GM18505 (cell line): ENCODE results near the gene ZFP92.
"Not testable (repeated sequence)": the region's sequence is repeated elsewhere in the genome, so short reads cannot be mapped to it uniquely, and the experiment has no call there.

ENCODE experiments used
- ATAC-seq: cut with Tn5 transposase; IDR thresholded peaks from one replicate; pipeline ENCODE4 v1.9.1; 2021; ENCODE audit not compliant: unreplicated experiment
- POLR2A ChIP-seq: IDR thresholded peaks from 4 replicates; pipeline ENCODE4 v1.6.1; 2011; ENCODE audit warnings: borderline replicate concordance; ENCODE audit not compliant: insufficient read depth, insufficient read length; ENCODE audit errors: extremely low read depth

Gene ZFP92

DNA sequence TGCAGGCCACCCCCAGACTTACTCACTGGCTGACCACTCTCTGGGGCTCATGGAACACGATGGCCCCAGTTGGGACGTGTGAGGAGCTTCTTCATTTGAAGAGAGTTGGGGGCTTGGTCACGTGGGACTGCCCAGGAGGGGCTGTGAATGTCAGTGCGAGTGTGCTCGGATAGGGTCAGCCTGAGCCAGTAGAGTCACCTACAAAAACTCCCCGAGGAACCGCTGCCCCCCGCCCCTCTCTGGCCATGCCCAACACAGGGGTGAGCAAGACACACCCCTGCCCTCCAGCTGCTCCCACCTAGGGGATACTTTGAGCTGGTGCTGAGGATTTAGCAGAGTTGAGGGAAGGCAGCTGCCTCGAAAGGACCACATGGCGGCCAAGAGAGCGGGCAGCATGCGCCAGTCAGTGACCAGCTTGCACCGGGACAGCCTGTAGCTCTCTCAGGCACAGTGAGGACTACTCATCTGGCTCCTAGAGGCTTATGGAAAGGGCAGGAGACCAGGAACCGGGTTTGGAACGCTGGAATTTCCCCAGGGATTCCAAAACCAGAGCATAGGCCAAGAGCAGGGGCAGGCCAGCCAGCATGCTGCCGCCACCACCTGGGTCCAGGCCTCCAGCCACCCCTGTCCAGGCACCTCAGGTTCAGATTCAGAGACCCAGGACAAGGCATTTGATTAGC is 18.5 kb upstream of the ZFP92 start:
- no peak for ATAC-seq
- no peak for TF ChIP-seq POLR2A

DNA sequence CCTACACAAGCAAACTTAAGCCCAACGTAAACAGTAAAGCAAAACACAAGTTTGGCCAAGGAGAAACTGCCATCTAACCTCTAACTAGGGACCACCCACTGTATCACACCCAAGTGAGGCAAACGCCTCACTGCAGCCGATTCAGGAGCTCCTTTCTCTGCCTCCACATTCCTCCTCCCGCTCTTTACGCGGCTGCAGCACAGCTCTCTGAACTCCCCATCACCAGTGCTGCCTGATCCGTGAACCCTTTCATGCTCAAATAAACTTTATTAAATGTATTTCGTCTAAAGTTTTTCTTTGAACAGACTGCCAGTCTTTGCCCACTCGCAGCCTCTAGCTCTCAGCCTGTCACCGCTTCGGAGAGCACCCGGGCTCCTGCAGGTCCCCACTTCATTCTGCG is 16.7 kb upstream of the ZFP92 start:
- ATAC-seq: no peak

DNA sequence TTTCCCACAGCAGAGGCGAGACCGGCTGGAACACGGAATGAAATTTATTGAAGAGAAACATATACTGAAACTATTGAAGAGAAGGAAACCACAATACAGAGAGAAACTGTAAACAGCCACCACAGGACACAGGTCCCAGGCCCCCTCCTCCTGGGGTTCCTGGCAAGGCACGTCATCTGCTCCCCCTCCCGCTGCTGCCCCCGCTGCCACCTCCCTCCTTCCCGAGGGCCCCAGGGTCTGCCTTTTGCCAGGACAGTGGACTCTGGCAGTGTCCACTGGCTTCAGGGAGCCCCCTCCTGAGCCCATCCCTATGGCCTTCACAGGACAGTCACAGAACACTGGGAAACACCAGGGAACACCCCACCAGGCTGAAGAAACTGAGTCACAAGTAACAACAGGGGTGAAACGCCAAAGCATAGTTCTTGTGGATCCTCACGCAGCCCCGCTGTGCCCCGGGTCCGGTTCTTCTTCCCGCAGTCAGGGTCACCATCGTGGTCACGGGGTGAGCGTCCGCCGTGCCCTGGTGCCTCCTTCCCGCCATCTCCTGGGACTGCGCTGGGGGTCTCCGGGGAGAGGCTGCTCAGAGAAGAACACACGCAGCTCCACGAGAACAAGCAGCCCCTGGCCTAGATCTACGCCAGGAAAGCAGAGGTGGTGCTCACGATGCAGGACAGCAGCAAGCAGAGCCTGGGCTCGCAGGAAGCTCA is 15.5 kb upstream of the ZFP92 start:
- no peak for ATAC-seq
- TF ChIP-seq POLR2A: no peak

More for the DNA sequence above, 16.7 kb upstream of the ZFP92 start:
- TF ChIP-seq POLR2A: no peak

DNA sequence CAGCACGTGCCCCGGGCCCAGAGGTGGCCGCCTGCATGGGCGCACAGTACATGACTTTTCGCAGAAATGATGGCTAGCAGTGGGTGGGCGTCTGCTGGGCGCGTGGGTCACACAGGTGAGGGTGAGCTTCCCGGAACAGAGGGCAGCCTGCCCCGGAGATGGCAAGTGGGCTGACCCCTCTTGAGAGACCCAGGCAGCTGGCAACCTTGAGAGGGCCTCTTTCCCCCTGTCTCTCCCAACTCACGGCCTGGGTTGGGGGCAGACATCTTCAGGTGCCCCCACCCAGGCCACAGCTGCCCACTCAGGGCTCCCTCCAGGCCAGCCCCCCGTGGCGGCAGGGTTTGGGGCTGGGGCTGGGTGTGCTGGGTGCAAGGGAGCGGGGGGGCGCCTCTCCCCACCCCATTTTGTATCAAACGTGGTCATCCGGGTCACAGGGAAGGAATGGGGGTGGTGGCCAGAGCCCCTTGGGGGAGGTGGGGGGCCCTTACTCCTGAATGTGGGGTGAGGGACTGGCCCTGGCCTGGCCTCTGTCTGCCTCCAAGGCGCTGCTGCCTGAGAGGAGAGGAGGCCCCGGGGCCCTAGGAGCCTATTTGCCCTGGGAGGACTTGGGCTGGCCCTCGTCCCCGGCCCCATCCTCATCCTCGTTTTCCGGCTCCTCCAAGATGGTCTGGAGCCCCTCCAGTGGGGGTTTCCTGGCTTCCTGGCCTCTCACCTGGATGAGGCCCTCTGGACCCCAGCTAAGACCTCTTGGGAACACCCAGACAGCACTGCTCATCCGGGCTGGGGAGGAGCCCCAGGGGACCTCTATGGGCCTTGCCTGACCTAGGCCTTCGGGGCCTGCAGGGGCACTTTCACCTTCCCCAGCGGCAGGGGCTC is 14.7 kb upstream of the ZFP92 start:
- ATAC-seq: no peak
- TF ChIP-seq POLR2A: no peak

DNA sequence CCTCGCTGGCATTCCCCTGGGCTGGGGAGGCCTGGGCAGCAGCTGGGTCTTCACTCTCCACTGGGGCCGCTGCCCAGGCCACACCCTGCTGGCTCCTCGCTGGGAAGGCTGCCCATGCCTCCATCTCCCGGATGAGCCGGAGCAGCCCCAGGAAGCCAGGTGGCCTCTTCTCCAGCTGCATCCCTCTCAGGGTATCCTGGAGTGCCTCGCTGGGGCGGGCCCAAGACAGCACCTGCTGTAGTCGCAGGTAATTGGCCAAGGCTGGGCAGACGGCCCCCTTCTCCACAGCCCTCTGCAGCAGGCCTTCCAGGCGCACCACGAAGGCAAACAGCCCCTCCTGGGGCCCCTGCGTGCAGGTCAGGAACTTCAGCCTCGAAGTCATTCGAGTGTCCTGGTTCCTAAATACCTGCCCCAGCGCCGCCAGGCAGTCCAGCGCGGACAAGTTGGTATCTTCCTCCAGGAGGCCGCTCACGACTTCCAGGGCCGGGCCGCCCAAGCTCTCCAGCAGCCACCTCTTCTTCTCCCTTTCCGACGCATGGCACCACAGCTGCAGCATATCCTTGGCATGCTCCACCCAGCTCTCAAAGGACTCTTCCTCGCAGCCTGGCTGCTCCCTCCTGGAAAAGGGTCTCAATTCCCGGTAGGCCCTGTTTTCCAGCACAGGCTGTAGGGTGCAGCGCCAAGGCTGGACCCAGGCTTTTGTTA is 13.9 kb upstream of the ZFP92 start:
- ATAC-seq: no peak
- TF ChIP-seq POLR2A: no peak

DNA sequence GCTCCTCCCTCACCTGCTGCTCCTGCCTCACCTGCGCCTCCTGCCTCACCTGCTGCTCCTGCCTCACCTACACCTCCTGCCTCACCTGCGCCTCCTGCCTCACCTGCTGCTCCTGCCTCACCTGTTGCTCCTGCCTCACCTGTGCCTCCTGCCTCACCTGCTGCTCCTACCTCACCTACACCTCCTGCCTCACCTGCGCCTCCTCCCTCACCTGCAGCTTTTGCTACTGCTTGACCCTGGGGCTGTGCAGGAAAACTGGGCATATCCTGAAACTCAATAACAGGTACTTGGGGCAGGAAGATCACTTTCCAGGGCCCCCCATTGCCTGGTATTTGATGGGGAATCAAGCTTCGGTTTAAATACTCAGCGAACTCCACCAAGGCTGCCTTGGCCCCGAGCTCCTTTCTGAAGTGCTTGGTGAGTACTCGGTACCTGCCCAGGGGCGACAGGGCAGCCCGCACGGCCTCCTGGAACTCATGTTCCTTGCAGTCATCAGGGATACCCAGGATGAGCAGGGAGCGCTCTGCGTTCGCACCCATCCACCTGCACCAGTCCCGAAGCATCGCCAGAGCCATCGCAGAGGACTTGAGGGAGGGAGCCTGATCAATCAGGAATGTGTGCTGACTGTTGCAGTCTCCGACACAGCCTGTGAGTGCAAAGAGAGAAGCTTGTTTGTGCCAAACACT is 12.9 kb upstream of the ZFP92 start:
- ATAC-seq: no peak
- no peak for TF ChIP-seq POLR2A

DNA sequence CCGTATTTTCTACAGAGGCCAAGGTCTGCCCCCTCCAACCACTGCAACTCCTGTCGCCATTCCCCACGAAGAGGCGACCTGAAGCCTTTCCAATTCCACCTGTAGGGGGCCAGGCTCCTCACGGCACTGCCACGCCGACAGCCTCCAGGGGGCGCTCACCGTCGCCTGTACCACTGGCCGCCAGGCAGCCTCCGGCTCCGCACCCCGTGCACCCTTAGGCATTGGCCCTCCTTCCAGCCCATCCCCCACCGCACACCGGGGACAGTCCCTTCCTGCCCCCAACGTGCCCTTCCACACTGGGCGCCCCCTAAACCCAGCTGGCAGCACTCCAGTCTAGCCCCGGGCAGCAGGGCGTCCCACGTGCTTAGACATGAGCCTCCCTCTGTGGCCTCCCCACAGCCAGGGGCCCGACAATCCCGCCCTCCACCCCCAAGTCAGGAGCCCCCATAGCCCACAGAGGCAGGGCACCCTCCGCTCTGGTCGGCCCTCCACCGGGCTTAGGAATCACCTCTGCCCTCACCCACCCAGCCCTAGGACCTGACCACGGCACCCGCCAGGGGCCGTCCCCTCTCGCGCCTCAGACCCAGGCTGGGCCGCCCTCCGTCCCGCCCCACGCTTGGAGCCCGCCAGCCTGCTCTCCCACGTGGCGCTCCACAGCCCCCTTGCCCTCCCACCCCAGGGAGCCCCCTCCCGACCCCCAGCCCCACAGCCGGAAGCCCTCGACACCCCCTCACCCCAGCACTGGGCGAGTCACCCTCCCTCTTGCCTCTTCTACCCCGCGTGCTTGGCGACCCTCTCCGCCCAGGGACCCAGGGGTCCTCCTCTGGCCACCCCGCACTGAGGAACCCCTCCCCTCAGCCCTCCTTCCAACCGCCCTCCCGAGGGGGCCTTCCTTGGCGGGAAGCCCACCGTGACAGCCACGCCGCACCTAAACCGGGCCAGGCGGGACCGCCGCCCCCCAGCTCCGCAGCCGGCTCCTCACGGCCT is 10.8 kb upstream of the ZFP92 start:
- ATAC-seq: no peak

DNA sequence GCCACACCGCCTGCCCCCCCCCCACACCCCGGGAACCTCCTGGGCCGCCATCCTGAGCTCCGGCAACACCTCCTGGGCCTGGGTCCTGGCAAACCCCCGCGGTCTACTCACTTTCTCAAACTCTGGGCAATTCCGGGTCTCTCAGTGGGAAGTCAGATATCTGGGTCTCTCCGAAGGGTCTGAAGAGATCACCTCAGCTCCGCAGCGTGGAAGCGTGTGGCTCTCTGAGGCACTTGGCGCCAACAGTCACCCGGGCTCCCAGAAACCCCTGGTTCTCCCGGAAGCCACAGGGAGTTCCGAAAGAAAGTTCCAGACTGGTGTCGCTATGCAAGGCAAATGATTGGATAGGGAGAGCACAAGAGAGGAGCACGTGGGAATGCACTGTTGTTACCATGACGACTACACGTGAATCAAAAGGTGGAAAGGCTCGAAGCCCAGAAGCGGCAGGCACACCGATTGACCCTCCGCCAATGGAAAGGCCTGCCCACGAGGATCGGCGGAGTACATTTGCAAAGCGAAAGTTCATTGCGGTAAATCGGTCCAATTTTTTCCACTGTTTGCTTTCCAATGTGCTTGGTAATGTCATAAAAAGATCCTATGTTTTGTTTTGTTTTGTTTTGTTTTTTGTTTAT is 10.0 kb upstream of the ZFP92 start, which contains the start of gene PNMA6E:
Gene PNMA6E (minus strand): TSS at position 218 of the 632 bp plus-strand sequence. CDS start 2,501 bp downstream, outside the sequence.
- ATAC-seq: no peak
- no peak for TF ChIP-seq POLR2A

More for the DNA sequence above, 10.8 kb upstream of the ZFP92 start:
- no peak for TF ChIP-seq POLR2A

DNA sequence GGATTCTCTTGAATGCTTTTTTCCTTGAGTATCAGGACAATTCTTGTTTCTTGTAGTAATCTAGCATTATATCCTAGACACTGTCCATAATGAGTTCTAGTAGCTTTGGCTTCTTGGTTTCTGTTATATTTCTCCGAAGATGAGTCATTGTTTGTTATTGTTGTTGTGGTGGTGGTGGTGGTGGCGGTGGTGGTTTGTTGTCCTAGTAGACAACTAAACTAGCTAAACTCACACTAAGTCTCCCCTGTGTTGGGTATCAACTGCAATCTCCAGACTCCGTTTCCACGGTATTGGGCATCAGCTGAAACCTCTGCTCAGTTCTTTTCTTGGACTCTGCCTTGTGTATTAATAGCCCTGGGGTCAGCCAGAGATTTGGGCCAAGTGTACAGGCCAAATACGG is 6.9 kb upstream of the ZFP92 start:
- not testable (repeated sequence) for ATAC-seq

DNA sequence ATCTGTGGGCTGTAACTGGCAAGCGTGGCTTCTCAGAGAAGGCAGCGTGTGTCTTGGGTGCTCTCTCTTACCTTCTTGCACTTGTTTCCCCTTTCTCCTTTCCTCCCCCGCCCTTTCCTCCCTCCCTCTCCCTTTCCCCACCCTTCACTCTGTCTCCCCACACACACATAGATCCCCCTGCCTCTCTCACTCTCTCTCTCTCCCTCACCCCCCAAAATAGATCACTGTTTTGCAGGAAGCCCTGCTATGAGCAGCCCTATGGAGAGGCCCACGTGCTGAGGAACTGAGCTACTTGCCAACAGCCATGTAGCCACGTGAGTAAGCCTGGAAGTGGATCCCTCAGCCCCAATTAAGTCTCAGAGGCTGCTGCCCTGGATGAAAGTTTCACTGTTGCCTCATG is 5.8 kb upstream of the ZFP92 start:
- ATAC-seq: no peak

DNA sequence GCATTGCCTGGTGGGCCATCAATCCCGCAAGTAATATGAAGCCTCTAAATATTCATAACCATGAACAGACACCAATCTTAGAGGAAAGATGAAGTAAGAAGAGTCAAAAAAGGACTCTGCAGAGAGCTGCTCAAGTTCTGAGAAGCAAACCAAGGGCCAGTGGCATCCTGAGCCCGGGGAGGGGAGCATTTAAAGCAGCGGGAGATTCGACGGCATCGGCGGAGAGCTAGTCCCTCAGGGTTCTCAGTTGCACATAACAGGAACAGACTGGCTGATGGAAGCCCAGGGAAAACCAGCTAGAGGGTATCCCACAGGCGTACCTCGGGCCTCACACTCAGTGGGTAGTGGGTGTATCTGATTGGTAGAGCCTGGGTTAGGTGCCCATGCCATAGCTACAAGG is 5.3 kb upstream of the ZFP92 start:
- ATAC-seq: no peak
- TF ChIP-seq POLR2A: no peak

More for the DNA sequence above, 5.8 kb upstream of the ZFP92 start:
- TF ChIP-seq POLR2A: no peak
